Thyroid gland (tissue), 4 donors: ENCODE results near the gene CCDC85C.

Experiments used
- CTCF ChIP-seq, 6 experiments: fragments of 200-600 bp in 3 of 6; fragments of 450-650 bp in 3 of 6; sonication (generic) in 3 of 6; IDR thresholded peaks; one replicate each; pipeline ENCODE4 v1.5.1; 2016 to 2019; ENCODE audit warnings: antibody characterized with exemption in 6 of 6, mild to moderate bottlenecking in 2 of 6, inconsistent platforms in 1 of 6, moderate library complexity in 1 of 6
- POLR2A ChIP-seq, 2 donors: fragments of 450-650 bp; IDR thresholded peaks; one replicate each; pipeline ENCODE4 v1.6.1; 2017; ENCODE audit warnings: antibody characterized with exemption in 2 of 2, mild to moderate bottlenecking in 2 of 2, moderate library complexity in 1 of 2

GRCh38 chr14:99468836-99469592 lies 135.0 kb downstream of the CCDC85C start:
- TF ChIP-seq POLR2A (IDR thresholded peaks at IDR 0.05) (no peak), CTCF (IDR thresholded peaks at IDR 0.05) (no peak)
